HG02970 (cell line): ENCODE measurements around the gene KLHL36.

Experiments used
- ATAC-seq: cut with Tn5 transposase; IDR thresholded peaks from one replicate; pipeline ENCODE4 v1.9.1; 2021; ENCODE audit warnings: mild to moderate bottlenecking, moderate library complexity, moderate number of reproducible peaks; ENCODE audit not compliant: unreplicated experiment, low FRiP score

The KLHL36 gene

DNA sequence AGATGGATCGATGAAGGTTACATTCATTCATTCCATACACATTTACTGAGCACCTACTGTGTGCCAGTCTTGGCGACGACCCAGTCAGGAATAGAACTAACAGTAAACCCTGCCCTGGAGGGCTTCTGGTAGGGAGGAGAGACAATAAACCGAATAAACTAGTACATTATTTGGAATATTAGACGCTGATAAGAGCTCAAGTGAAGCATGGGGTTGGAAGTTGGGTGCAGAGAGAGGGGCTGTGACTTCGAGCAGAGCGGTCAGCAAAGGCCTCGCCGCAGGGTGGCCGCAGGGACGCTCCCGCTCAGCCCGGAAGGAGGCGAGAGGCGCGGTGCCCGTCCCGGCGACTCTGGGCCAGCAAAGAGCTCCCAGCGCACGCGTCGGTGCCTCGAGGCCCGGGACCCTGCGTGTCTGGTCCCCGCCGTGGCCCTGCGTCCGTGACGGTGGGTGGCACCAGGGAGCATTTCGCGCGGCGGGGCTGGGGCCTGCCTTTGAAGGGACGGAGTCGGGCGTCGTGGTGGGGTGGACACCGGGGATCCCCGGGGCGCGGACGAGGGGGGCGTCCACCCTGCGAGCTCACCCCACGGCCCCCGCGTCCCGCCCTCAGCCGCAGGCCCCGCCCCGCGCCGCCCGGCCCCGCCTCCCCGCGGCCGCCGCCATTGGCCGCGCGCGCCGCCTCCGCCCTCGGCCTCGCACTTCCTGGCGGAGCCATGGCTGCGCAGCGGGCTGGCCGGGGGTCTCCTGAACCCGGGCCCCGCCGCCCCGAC lies at the start of gene KLHL36:
KLHL36 (plus strand) TSS at position 684 of the 767 bp plus-strand sequence. CDS start 2,357 bp downstream, outside the sequence.
- ATAC-seq: peak; percentile 77

DNA sequence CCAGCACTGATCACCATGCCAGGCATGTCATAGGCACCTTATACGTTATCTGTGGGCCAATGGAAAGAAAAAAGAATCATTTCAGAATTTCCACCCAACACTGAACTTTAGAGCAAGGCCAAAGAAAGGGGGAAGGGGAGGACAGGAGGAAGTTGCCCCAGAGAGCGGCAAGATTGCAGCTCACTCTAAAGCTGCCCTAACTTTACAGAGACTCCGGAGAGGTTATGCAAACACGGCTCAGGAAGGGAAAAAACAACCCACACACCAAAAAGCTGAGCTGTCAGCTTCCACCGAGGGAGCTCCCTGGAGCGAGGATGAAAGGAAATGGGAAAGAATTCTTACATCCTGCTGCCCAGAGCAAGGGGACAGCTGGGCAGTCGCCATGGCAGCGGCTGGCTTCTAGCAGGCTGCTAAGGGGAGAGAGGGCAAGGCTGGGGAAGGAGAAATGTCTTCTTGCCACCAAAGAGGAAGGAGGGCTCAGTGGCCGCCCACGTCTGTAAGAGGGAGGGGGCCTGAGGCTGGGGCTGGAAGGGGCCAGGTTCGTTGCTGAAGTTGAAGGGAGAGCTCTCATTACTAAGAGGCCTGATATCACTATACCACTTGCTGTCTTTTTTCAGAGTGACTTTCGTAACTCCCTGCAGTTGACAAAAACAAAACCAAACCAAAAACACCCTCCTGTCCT lies 48.6 kb upstream of the KLHL36 start:
- ATAC-seq: no peak

GRCh38 chr16:84600343-84601229 lies 47.7 kb upstream of the KLHL36 start:
- ATAC-seq: peak; percentile 53

DNA sequence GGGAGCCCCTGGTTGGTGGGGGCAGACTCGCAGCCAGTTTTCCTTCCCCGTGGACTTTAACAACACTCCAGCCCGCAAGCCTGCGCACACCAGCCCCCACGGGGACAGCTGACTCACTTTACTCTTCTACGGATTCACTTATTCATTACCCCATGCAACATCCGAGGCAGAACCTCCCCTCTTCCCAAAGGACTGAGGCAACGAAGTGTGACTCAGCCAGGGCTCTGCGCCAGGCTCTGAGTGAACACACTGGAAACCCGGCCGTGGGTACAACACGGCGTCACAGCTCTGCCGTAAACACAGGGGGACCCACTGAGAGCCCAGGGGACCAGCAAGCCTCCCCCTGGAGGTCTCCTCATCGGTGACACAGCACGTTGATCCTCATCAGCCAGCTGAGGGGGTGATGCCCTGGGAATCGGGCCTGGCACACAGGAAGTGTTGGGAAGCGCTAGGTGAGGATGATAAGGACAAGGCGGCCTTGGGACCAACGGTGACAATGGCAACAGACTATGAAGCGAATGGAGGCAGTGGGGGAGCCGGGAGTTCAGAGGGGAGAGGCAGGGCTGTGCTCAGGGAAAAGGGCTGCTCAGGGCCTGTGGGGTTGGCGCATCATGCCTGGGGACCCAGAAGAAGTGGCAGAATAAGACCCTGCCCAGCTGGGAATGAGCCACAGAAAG lies 45.0 kb upstream of the KLHL36 start:
- no peak for ATAC-seq

GRCh38 chr16:84603940-84604339 lies 44.4 kb upstream of the KLHL36 start:
- no peak for ATAC-seq

- ATAC-seq: no peak
These were observed 43.8 kb upstream of the KLHL36 start for GRCh38 chr16:84604477-84605013.

- ATAC-seq: no peak
These were observed 42.9 kb upstream of the KLHL36 start for GRCh38 chr16:84605339-84605848.

DNA sequence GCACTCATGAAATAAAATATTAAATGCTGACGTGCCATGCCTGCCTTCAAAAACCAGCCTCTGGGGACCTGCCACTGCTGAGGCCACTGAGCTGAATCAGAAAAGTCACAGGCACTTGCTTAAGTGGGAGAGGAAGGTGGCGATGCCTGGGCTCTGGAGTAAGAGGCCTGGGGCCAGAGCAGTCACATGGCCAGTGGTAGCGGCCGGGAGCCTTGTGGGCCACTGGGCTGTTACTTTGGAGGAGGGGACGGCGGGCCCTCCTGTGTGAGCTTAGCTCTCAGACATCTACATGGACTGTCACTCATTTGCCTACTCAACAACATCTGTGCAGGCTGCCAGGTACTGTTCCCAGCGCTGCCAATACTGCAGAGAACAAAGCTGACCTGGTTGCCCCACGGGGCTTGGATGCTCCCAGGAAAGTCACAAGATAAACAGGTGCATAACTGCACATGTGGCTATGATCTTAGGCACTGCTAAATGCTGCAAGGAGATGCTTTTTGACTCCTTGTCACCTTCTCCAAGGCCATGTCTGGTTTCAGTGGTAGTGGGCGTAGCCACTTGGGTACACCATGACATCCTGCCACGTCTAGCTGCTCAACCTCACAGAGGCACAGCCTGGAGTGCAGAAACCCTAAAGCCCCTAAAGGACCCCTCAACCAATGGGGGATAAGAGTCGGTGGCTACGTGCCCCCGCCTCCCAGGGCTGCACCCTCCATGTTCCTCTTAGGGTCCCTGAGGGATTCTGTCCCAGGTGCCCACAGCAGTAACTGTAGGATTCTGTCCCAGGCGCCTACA lies 42.0 kb upstream of the KLHL36 start:
- no peak for ATAC-seq

GRCh38 chr16:84607061-84607460 lies 41.2 kb upstream of the KLHL36 start:
- no peak for ATAC-seq

DNA sequence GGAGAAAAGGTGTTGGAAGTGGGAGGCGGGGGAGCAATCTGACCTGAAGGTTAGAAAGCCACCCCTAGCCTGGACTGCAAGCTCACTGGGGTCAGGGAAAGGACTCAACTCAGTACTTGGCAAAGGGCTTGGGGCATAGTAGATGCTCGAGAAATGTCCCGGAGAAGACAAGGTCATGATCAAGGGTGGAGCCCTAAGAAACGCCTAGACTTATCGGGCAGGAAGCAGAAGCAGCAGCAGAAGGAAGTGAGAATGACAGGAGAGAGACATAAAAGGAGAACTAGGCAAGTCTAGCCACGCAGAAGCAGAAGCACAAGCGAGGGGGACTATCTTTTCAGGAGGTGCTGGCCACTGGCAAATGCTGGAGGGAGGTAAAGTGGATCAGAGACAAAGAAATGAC lies 40.6 kb upstream of the KLHL36 start:
- ATAC-seq: no peak

GRCh38 chr16:84608282-84608681 lies 40.0 kb upstream of the KLHL36 start:
- no peak for ATAC-seq

DNA sequence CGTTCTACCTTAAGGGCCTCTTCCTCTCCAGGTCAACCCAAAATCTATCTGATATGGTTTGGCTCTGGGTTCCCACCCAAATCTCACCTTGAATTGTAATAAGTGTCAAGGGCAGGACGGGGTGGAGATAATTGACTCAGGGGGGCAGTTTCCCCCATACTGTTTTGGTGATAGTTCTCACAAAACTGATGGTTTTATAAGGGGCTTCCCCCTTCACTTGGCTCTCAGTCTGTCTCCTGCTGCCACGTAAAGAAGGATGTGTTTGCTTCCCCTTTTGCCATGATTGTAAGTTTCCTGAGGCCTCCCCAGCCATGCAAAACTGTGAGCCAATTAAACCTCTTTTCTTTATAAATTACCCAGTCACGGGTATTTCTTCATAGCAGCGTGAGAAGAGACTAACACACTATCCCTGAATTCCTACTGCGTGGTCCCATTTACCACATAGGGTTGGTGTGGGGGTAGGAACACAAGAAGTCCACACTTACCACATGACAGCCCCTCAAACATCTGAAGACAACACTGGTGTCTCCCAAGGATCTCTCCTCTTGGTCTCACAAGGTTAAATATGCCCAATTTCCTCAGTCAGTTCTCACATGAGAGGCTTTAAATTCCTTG lies 38.6 kb upstream of the KLHL36 start:
- ATAC-seq: no peak

- no peak for ATAC-seq
These were observed 37.9 kb upstream of the KLHL36 start for GRCh38 chr16:84610376-84610775.

DNA sequence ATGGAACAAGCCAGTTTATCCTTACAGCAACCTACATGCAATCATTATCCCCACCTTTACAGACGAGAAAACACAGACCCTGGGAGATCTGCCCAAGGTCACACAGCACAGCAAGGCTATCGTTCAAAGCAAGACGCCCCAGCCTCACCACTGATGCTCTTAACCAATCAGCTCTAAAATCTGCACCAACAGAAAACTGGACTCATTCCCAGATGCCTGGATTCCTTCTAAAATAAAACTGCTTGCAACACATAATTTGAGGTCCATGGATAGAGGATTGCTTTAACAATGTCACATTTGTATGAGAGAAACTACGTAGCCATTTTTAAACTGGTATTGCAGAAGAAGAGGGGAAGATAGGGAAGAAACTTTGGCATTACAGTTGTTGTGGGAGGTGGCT lies 37.3 kb upstream of the KLHL36 start:
- ATAC-seq: no peak

- no peak for ATAC-seq
These were observed 35.6 kb upstream of the KLHL36 start for GRCh38 chr16:84612686-84613085.

DNA sequence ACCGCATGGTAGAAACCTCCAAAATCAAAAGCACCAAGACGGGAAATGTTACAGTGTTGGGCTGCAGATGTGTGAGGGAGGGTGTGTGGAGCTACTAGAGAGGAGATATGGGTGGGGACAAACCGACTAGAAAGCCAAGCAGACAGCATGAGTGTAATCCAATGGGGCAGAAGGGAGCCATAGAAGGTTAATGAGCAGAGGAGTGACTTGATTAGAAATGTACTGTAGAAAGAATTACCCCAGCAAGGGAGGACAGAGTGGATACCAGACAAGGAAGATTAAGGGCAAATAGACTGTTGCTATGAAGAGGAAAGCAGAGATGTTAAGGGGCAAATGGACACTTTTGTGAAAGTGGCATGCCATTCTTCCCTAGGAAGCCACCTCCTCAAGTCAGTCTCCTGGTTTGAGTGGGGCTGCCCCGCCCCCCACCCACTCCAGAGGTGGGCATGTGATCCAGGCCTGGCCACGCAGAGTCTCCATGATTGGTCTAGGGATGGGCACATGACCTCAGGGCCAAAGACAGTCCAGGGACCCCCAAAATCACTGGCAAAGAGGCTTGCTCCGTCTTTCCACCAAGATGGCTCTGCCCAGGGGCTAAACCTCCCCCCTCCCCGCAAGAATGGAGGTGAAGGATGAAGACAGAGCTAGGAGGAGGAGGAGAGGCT lies 34.8 kb upstream of the KLHL36 start:
- no peak for ATAC-seq

- ATAC-seq: no peak
These were observed 34.2 kb upstream of the KLHL36 start for GRCh38 chr16:84614073-84614459.

GRCh38 chr16:84614623-84614967 lies 33.7 kb upstream of the KLHL36 start:
- no peak for ATAC-seq
